Measurements from ENCODE around the gene KL. TPM values are rescaled to one million over a fixed set of nuclear protein-coding genes. Genes with fewer than 3 reads are reported as not detected.

Gene KL
- total and polyA plus RNA-seq, 2 of the 8 experiments (the other 6 are each of a cell fraction or from before 2014, with no cell fraction given) = 0.02 TPM; not detected in 1

DNA sequence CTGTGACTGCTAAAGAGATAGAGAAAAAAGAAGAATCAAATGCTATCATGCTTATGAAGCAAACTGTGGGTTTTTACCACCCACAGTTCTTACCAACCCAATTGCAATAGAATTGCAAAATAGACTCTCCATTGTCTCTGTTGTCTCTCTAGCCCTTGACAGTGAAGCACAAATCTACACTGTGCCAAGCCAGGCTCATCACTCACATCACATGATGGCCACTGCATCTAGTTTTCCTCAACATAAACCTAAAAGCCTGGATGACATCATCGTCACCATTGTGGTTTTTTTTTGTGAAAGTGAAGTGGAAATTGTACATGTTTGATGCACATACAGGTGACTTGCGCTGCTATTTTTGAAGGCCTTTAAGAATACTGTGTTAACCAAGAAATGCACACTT lies 56.1 kb downstream of the KL start:
- Histone ChIP-seq H2BK120ac (replicated peaks; ENCODE audit: low read depth, low read length) (no peak overlapping the region), H3K18ac (ENCODE audit: extremely low read depth, low read length) (no peak overlapping the region), H3K23ac (ENCODE audit: insufficient read length) (no peak overlapping the region), H2AFZ (ENCODE audit: low read length) (no peak overlapping the region), H2BK12ac (ENCODE audit: low read depth, low read length) (no peak overlapping the region), H3K9ac (replicated peaks in 1 of 4; ENCODE audit: extremely low read depth in 1 of 4, low read depth in 3 of 4, low read length in 3 of 4) (no peak overlapping the region), H3K79me1 (ENCODE audit: low read depth, low read length) (no peaks in the 10 kb centered on the region), H4K8ac (ENCODE audit: extremely low read depth, insufficient read depth, low read length) (no peak overlapping the region), H3K4me2 (ENCODE audit: insufficient read depth in 1 of 2, low read depth in 2 of 2, low read length in 2 of 2) (0 out of 4 replicates have a peak overlapping the region, but pooled peaks of 1 of the 2 experiments have one; percentile 15), H3K36me3 (ENCODE audit: control insufficient read depth in 2 of 4, insufficient read depth in 4 of 4, low read length in 3 of 4) (no peaks in the 10 kb centered on the region), H3K27ac (ENCODE audit: low read depth, low read length) (no peak overlapping the region), H3K56ac (replicated peaks; ENCODE audit: insufficient read length, low read depth, low read length) (no peak overlapping the region), H3K23me2 (ENCODE audit: low read depth, low read length) (no peaks in the 10 kb centered on the region), H3K9me3 (ENCODE audit: insufficient read depth in 2 of 2, low read depth in 1 of 2, low read length in 1 of 2) (no peaks in the 10 kb centered on the region), H4K20me1 (replicated peaks in 1 of 2; ENCODE audit: control insufficient read depth in 1 of 2, insufficient read depth in 2 of 2, low read length in 2 of 2) (no peaks in the 10 kb centered on the region), H2BK5ac (ENCODE audit: low read depth, low read length) (no peak overlapping the region), H3K79me2 (ENCODE audit: control insufficient read depth in 1 of 2, insufficient read depth in 2 of 2, low read length in 2 of 2) (no peaks in the 10 kb centered on the region), H3K4me3 (ENCODE audit: extremely low read depth in 1 of 4, insufficient read depth in 2 of 4, low read depth in 3 of 4, low read length in 4 of 4) (no peak overlapping the region), H3K14ac (ENCODE audit: insufficient read length) (no peak overlapping the region), H3K4ac (replicated peaks; ENCODE audit: insufficient read length, low read depth, low read length) (no peak overlapping the region), H2BK15ac (ENCODE audit: low read length) (no peak overlapping the region), H2BK20ac (ENCODE audit: low read length) (no peak overlapping the region), H2AK5ac (ENCODE audit: low read depth, low read length) (no peak overlapping the region), H3K27me3 (replicated peaks in 1 of 4; ENCODE audit: control insufficient read depth in 3 of 4, extremely low read depth in 1 of 4, insufficient read depth in 3 of 4, low read length in 3 of 4) (no peaks in the 10 kb centered on the region), H4K5ac (ENCODE audit: insufficient read length, low read depth, low read length) (no peak overlapping the region), H3K4me1 (replicated peaks in 1 of 4; ENCODE audit: control insufficient read depth in 3 of 4, insufficient read depth in 4 of 4, low read length in 3 of 4) (peaks cover 0 to 3% (median 0%) of the 10 kb centered on the region in 4 experiments; a peak in 1 of 7 replicates), H4K91ac (replicated peaks; ENCODE audit: insufficient read length, low read length) (no peak overlapping the region)
- POLR2A ChIA-PET (ENCODE audit: partially characterized antibody) = no interaction called here
- CTCF ChIA-PET (ENCODE audit: partially characterized antibody) = no interaction called here
- DNase-seq (ENCODE audit: low read depth in 1 of 2, low spot score in 2 of 2) (no peak), FAIRE-seq (no peak)
- 86% methylated on average over 2 of the region's 2 CpGs; no CpG with 5 or more reads in 1 of the 2 experiments for WGBS, 2 experiments (ENCODE audit: extremely low coverage in 1 of 2, insufficient coverage in 1 of 2, insufficient read length in 1 of 2, insufficient replicate concordance in 2 of 2, low coverage in 1 of 2, low lambda C conversion rate in 2 of 2, missing lambda C conversion rate in 1 of 2)
- TF ChIP-seq, protein P1, sequence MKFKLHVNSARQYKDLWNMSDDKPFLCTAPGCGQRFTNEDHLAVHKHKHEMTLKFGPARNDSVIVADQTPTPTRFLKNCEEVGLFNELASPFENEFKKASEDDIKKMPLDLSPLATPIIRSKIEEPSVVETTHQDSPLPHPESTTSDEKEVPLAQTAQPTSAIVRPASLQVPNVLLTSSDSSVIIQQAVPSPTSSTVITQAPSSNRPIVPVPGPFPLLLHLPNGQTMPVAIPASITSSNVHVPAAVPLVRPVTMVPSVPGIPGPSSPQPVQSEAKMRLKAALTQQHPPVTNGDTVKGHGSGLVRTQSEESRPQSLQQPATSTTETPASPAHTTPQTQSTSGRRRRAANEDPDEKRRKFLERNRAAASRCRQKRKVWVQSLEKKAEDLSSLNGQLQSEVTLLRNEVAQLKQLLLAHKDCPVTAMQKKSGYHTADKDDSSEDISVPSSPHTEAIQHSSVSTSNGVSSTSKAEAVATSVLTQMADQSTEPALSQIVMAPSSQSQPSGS (IDR thresholded peaks at IDR 0.05; ENCODE audit: low read length) = no peak
- TF ChIP-seq BRCA1 (IDR thresholded peaks at IDR 0.05; ENCODE audit: low read depth, low read length) (no peak), EP300 (IDR thresholded peaks at IDR 0.05; ENCODE audit: borderline replicate concordance in 1 of 2, low read depth in 2 of 2, low read length in 2 of 2) (no peak), SP1 (IDR thresholded peaks at IDR 0.05; ENCODE audit: low read depth, low read length) (no peak), GTF2F1 (IDR thresholded peaks at IDR 0.05; ENCODE audit: borderline replicate concordance, low read depth, low read length) (no peak)
